NCI-H2227 (cell line): ENCODE results near the gene PKN1.
"Not testable (repeated sequence)": the region's sequence is repeated elsewhere in the genome, so short reads cannot be mapped to it uniquely, and the experiment has no call there.

Experiments
- DNase-seq: peaks from one replicate; lab custom pipeline; 2025; ENCODE audit not compliant: unreplicated experiment; lab: John Stamatoyannopoulos, UW

The PKN1 gene

GRCh38 chr19:14462401-14462800 is 29.3 kb downstream of the PKN1 start:
- not testable (repeated sequence) for DNase-seq

GRCh38 chr19:14463747-14464146 is 30.6 kb downstream of the PKN1 start:
- DNase-seq: no peak

GRCh38 chr19:14467391-14467790 is 34.3 kb downstream of the PKN1 start:
- DNase-seq: no peak

GRCh38 chr19:14467816-14468215 is 34.7 kb downstream of the PKN1 start:
- no peak for DNase-seq

DNA sequence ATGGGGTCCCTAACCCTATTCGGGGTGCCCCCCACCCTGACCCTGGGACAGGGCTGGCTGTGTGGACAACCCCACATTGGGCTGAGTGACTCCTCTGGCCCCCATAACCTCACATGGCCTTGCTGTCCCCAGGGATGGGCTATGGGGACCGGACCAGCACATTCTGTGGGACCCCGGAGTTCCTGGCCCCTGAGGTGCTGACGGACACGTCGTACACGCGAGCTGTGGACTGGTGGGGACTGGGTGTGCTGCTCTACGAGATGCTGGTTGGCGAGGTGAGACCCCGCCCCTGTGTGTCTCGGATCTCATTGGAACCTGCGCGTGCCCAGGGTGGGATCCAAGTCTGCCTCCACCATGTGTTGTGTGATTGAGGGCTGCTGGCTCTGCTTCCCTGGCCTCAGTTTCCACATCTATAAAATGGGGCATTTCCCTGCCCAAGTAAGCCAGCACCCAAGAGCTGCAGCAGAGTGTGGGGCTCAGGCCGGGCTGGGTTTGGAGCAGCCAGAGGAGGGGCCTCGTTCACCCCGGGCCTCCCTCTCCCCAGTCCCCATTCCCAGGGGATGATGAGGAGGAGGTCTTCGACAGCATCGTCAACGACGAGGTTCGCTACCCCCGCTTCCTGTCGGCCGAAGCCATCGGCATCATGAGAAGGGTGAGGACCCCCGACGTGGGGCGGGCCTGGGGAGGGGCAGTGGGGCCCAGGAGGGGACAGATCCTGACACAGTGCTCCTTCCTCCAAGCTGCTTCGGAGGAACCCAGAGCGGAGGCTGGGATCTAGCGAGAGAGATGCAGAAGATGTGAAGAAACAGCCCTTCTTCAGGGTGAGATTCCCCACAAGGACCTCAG is 37.1 kb downstream of the PKN1 start:
- DNase-seq: no peak

DNA sequence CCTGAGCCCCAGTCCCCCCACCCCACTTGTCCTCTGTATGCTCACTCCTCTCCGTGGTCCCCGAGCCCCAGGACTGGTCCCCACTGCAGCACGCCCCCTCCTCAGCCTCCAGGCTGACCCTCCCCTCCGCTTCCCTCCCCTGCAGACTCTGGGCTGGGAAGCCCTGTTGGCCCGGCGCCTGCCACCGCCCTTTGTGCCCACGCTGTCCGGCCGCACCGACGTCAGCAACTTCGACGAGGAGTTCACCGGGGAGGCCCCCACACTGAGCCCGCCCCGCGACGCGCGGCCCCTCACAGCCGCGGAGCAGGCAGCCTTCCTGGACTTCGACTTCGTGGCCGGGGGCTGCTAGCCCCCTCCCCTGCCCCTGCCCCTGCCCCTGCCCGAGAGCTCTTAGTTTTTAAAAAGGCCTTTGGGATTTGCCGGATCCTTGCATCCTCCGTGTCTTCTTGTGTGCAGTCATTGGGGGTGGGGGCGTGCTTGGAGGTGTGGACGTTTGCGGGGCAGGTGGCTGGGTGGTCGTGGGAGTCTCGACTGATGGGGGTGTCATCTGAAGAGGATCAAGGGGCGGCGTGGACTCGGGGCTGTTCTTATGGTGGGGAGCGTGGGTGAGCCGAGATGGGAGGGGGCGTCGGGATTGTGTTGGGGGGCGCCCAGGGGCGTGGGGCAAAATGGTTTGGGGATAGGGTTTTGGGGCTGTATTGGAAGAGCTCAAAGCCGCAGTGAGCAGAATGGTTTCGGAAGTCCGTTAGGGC is 38.5 kb downstream of the PKN1 start:
- DNase-seq: no peak

DNA sequence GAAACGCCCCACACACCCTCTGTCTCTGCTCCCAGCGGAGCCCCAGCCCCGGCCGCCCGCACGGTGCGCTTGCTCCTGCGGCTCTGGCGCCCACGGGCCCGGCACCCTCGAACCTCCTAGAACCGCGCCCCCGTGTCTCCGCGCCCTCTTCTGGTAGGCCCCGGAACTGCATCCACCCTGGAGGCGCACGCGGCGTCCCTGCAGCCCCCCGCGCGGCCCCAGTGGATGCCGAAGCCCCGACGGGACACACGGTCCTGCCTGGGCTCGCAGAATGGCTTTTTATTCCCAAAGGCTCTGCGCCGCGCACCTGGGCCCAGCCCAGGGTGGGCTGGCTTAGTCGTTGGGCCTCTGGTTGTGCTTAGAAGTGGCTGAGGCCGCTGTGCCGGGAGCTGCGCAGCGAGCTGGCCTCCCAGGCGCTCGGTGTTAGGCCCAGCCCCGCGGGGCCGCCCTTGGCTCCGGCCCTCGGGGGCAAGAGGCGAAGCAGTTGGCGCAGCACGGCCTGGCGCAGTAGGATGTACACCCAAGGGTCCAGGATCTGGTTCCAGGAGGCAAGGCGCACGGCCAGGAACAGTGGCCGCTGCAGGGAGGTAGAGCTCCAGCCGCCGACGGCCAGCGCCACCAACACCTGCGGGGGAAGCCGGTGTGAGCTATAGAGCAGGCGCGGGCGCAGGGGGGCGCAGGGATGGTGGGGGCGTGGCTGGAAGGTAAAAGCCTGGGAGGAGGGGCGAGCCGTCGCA is 39.3 kb downstream of the PKN1 start:
- DNase-seq: no peak

GRCh38 chr19:14473073-14473977 is 40.2 kb downstream of the PKN1 start:
- DNase-seq: no peak

- no peak for DNase-seq
Measured at GRCh38 chr19:14473978-14474578, 41.0 kb downstream of the PKN1 start.

DNA sequence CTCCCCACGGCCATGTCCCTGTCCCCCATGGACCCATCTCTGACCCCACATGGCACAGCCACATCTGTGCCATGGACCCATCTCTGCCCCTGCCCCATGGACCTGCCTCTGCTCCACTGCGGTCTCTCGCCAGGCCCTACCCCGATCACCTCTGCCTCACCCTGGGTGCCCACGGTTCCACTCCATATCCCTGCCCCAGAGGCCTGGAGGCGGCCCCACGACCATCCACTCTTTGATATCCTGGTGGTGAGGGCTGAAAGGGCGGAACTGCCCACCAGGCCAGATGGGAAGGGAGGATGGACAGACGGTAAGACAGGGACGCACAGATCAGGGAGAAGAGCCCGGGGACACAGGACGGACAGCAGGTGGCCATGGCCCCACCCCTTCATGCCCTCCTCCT is 41.7 kb downstream of the PKN1 start:
- no peak for DNase-seq

DNA sequence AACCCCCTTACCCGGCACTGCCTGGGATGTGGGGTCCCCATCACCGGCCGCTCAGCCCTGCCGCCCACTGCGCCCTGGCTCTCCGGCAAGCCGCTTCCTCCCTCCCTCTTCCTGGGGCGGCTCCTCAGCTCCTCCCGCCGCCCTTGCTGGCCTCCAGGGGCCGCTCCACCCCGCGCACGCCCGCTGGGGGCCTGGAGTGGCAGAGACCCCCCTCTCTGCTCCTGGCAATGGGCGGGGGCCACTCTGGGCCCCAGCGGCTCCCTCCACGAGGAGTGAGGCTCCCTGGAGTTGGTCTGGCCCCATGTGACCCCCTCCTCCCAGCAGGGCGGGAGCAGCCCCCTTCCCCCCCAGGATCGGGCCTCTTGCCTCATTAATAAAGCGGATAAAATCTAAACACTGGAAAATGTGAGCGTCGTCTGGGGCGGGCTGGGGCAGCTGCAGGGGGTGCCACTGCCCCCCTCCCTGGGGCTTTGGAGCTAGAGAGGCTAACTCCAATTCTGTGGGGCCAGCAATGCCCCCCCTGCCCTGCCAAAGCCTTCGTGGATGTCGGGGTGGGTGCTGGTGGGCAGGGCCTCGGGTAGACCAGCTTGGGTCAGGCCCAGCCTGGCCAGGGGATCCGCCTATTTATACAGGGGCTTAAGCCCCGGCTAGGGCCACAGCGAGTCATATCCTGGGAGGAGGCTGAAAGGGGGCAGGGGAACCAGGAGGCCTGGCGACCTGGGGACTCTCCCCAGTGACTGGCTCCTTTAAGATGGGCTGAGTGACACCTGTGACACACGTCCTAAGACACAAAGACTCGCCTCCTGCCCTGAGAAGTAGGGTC is 42.4 kb downstream of the PKN1 start, which contains the start of gene PTGER1:
PTGER1 (minus strand) TSS at position 104 of the 823 bp plus-strand sequence. CDS start 1,034 bp downstream, outside the sequence.
- DNase-seq: peak; percentile 39

DNA sequence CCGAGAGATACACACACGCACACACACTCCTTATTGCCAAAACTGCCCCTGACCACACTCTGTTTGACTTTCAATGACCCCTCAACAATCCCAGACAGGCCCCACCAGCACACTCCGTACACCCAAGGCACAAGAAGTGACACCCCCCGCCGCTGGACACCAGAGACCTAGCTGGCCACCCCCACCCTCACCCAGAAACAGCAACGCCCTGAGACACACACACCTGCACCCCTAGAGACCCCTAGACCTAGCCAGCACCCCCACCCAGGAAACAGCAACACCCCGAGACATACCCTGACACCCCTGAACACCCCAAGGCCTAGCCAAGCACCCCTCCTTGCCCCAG is 43.2 kb downstream of the PKN1 start:
- DNase-seq: no peak

DNA sequence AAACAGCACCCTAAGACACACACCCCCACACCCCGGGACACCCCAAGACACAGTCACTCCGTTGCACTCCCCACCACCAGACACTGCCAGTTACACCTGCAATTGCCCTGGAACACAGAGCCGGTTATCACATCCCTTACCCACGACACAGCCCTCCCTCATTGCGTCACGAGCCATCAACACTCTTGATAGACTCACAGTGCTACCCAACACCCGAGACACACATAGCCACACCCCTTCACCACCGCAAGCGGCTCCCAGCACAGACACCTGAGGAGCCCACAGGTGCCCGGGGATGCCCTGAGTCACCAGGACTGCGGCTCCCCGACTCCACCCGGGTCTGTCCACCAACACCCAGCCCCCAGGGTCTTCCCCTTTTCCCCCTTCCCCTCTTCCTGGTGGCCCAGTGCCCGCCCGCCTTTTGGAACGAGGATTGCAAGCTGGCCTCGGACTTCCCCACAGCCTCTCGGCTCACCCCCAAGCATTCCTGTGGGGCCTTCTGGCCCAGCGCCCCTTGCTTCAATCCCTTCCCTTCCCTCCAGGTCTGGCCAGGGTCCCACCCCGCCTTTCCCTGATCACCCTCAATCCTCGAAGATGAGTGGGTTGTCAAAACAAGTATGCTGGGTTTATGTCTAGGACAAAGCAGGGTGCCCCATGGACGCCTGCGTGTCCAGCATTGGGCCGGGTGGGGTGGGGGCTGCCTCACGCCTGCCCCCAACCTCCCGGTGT is 43.7 kb downstream of the PKN1 start:
- DNase-seq: no peak

- DNase-seq: no peak
Measured at GRCh38 chr19:14477418-14478112, 44.5 kb downstream of the PKN1 start.

DNA sequence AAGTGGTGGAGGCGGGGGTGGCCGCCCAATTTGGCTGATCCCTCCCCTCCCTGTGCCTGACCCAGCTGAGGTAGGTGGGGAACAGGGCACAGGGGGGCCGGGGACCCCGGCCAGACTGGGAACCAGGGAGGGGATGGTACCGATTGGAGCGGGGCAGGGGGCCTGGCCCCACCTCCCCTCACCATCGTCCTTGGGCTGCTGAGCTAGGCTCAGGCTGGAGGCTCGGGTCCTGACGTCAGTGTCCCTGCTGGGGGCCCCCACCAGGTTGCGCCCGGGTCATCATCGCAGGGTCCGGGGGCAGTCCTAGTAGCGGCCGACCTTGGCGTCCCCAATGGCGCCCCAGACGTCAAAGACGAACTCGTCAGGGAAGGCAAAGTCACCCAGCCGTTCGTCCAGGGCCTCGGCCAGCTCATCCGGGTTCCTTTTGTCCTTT is 45.0 kb downstream of the PKN1 start:
- no peak for DNase-seq

DNA sequence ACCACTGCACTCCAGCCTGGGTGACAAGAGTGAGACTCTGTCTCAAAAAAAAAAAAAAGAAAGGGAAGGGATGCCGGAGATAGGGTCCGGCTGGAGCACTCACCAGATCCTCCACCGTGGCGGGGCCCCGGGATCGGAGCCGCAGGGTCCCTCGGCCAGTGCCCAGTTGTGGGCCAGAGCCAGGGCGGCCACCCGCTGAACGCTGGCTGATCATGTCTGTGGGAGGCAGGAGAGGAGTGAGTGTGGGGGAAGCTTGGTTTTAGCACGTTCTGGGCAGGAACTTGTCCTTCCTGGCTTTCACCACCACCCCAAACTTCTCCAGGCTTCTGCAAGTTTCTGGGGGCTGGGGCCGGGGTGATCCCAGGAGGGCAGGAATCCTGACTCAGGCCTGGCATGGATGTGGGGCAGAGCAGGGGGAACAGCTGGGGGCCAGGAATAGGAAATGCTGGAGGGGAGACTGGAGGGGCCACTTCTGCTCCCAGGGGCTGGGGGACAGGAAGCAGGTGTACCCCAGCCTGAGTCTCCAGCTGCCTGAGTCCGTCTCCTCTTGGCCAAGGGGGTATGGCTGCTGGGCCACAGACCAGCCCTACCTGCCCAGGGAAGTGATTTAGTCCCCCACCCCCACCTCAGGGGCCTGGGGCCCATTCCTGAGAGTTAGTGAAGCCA is 46.3 kb downstream of the PKN1 start:
- no peak for DNase-seq

DNA sequence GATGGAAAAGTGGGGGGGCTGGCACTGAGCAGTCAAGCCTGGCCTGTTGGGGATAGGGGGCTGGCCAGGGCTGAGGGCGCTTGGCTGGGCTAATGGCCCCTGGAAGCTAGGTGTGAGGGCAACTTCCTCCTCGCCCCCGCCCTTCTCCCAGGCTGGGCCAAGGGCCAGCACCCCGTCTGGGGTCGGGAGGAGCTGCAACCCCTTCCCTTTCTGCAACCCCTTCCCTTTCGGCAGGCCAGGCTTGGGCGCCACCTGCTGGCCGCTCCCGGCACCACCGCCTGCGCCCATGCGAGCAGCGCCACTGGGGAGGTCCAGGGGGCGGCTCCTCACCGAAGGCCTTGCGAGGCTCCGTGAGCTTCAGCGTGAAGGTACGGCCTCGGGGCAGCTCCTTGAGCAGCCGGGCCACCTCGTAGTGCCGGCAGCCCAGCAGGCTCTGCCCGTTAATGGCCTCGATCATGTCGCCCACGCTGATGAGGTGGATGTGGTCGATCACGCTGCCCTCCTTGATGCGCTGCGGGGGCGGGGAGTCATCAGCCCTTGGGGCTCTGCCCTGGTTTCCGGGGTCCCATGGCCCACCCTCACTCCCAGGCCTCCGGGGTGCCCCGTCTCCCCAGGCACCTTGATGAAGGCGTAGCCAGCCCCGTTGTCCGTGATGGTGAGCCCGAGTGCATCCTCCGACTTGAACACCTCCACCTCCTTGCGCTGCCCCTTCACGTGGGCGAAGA is 47.0 kb downstream of the PKN1 start:
- DNase-seq: no peak
